Mesendoderm (in vitro differentiated cells): ENCODE data around the gene CEACAM20.
"Not testable (repeated sequence)": the region's sequence is repeated elsewhere in the genome, so short reads cannot be mapped to it uniquely, and the experiment has no call there.

Experiments
- DNase-seq: peaks from one replicate; pipeline ENCODE4 v3.0.0; 2013
- H2AK5ac ChIP-seq: 2 replicates; pipeline ENCODE4 v1.6.1; 2013; ENCODE audit warnings: low read length, inconsistent platforms
- H2BK120ac ChIP-seq: 2 replicates; pipeline ENCODE4 v1.6.1; 2013; ENCODE audit warnings: low read depth, mild to moderate bottlenecking, low read length, moderate library complexity, mixed read lengths
- H2BK15ac ChIP-seq: replicated peaks from 2 replicates; pipeline ENCODE4 v1.6.1; 2013; ENCODE audit warnings: low read depth, mild to moderate bottlenecking, moderate library complexity
- H2BK5ac ChIP-seq: 2 replicates; pipeline ENCODE4 v1.6.1; 2013; ENCODE audit warnings: low read length, inconsistent platforms
- H3K18ac ChIP-seq: 2 replicates; pipeline ENCODE4 v1.6.1; 2013; ENCODE audit warnings: mild to moderate bottlenecking, low read length, mixed read lengths
- H3K23ac ChIP-seq: one replicate; pipeline ENCODE4 v1.6.1; 2013; ENCODE audit warnings: low read length
- H3K27ac ChIP-seq: 2 replicates; pipeline ENCODE4 v1.5.1; 2013; ENCODE audit warnings: low read depth, mild to moderate bottlenecking, inconsistent platforms, low read length, moderate library complexity
- H3K27me3 ChIP-seq: 2 replicates; pipeline ENCODE4 v1.6.1; 2013; ENCODE audit warnings: low read length, control low read depth, mild to moderate bottlenecking, inconsistent platforms; ENCODE audit not compliant: insufficient read depth, poor library complexity
- H3K36me3 ChIP-seq: 2 replicates; pipeline ENCODE4 v1.6.1; 2013; ENCODE audit warnings: low read length, inconsistent platforms; ENCODE audit not compliant: control insufficient read depth, insufficient read depth
- H3K4ac ChIP-seq: one replicate; pipeline ENCODE4 v1.6.1; 2013; ENCODE audit warnings: low read depth, mild to moderate bottlenecking, low read length, moderate library complexity
- H3K4me1 ChIP-seq: 2 replicates; pipeline ENCODE4 v1.6.1; 2013; ENCODE audit warnings: low read depth, low read length, inconsistent platforms; ENCODE audit not compliant: control insufficient read depth
- H3K4me2 ChIP-seq: 2 replicates; pipeline ENCODE4 v1.6.1; 2013; ENCODE audit warnings: low read length
- H3K4me3 ChIP-seq: 2 replicates; pipeline ENCODE4 v1.5.1; 2013; ENCODE audit warnings: mild to moderate bottlenecking, low read length
- H3K56ac ChIP-seq: one replicate; pipeline ENCODE4 v1.6.1; 2013; ENCODE audit warnings: low read length
- H3K79me1 ChIP-seq: 2 replicates; pipeline ENCODE4 v1.6.1; 2013; ENCODE audit warnings: low read length, inconsistent platforms
- H3K79me2 ChIP-seq: 2 replicates; pipeline ENCODE4 v1.6.1; 2013; ENCODE audit warnings: mild to moderate bottlenecking, low read length; ENCODE audit not compliant: control insufficient read depth, insufficient read depth
- H3K9ac ChIP-seq: 2 replicates; pipeline ENCODE4 v1.6.1; 2013; ENCODE audit warnings: low read length, inconsistent platforms
- H4K5ac ChIP-seq: one replicate; pipeline ENCODE4 v1.6.1; 2013; ENCODE audit warnings: low read length
- H4K8ac ChIP-seq: one replicate; pipeline ENCODE4 v1.6.1; 2013; ENCODE audit warnings: low read depth, mild to moderate bottlenecking, control low read depth, low read length, moderate library complexity
- WGBS: extraction: QIAGEN DNeasy Blood & Tissue Kit; methylation state at CpG from one replicate; pipeline ENCODE4 v1.1.7; 2013; ENCODE audit warnings: low lambda C conversion rate, missing lambda C conversion rate; ENCODE audit not compliant: insufficient coverage; ENCODE audit errors: extremely low coverage; 5-methylcytosine and 5-hydroxymethylcytosine counted together

The CEACAM20 gene

DNA sequence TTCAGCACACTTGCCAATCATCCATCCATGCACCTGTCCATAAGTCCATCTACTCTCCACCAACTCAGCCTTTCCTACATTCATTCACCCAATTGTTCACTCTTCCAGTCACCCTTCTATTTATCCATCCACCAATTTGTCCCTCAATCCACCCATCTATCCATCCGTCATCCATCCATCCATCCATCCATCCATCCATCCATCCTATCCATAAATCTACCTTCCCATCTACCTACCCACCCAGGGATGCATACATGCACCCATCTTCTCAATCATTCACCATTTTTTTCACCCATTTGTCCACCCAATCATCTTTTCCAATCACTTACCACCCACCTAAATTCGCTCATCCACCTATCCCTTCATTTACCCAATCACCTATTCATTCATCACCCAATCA is 14.6 kb upstream of the CEACAM20 start:
- no peak overlapping the region for H2BK120ac ChIP-seq
- H4K8ac ChIP-seq, result no peak overlapping the region
- no peak overlapping the region for H3K4me2 ChIP-seq
- no peak overlapping the region for H2AK5ac ChIP-seq
- H3K23ac ChIP-seq, result no peak overlapping the region
- H2BK5ac ChIP-seq, result no peak overlapping the region
- H4K5ac ChIP-seq, result no peak overlapping the region
- WGBS, result 100% methylated on average over 1 of the region's 2 CpGs
- H2BK15ac ChIP-seq, result no peak overlapping the region
- no peak overlapping the region for H3K9ac ChIP-seq
- no peak overlapping the region for H3K18ac ChIP-seq
- H3K4me3 ChIP-seq, result no peak overlapping the region
- DNase-seq, result no peak
- no peaks in the 10 kb centered on the region for H3K79me1 ChIP-seq
- H3K79me2 ChIP-seq, result no peaks in the 10 kb centered on the region
- H3K4me1 ChIP-seq, result no peaks in the 10 kb centered on the region
- H3K27me3 ChIP-seq, result no peaks in the 10 kb centered on the region
- no peak overlapping the region for H3K27ac ChIP-seq
- no peaks in the 10 kb centered on the region for H3K36me3 ChIP-seq
- no peak overlapping the region for H3K56ac ChIP-seq
- H3K4ac ChIP-seq, result no peak overlapping the region

GRCh38 chr19:44542671-44543070 is 13.2 kb upstream of the CEACAM20 start:
- Histone ChIP-seq H3K79me2 (no peaks in the 10 kb centered on the region), H3K18ac (no peak overlapping the region), H2BK15ac (no peak overlapping the region), H3K79me1 (no peaks in the 10 kb centered on the region), H3K4me2 (no peak overlapping the region), H4K5ac (no peak overlapping the region), H3K27me3 (no peaks in the 10 kb centered on the region), H3K23ac (no peak overlapping the region), H2AK5ac (no peak overlapping the region), H3K4me3 (no peak overlapping the region), H2BK120ac (no peak overlapping the region), H3K36me3 (no peaks in the 10 kb centered on the region), H3K4me1 (no peaks in the 10 kb centered on the region), H3K9ac (no peak overlapping the region), H3K56ac (no peak overlapping the region), H3K4ac (no peak overlapping the region), H4K8ac (no peak overlapping the region), H3K27ac (no peak overlapping the region), H2BK5ac (no peak overlapping the region)
- no CpG with 5 or more reads among the region's 1 CpG for WGBS
- DNase-seq, result no peak

DNA sequence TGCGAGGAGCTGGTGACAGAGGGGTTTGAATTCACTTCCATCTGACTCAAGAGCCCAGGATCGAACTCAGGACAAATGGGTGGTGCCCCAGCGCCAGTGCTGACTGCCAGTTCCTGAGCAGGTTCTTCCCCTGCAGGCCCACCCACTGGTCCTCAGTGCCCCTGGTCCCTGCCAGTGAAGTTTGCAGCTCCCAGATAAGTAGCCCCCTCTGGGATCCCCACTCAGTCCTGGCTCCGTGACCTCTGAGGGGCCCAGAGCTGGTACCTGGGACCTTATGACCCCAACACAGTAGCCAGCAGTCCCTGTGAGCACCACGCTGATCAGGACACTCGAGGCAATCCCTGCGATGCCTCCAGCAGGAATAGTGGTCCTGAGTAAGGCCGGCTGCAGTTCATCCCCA is 11.3 kb upstream of the CEACAM20 start:
- no peak for DNase-seq

DNA sequence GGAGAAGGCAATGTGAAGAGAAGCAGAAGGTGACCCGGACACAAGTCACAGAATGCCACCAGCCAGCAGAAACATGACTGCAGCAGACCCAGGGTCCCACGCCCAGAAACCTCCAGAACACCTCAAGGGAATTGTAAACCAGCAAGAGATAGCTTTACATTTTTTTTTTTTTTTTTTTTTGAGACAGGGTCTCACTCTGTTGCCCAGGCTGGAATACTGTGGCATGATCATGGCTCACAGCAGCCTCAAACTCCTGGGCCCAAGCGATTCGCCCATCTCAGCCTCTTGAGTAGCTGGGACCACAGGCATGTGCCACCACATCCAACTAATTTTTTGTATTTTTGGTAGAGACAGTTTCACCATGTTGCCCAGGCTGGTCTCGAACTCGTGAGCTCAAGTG is 10.5 kb upstream of the CEACAM20 start:
- Histone ChIP-seq H3K4me2 (no peak overlapping the region), H2AK5ac (no peak overlapping the region), H3K56ac (no peak overlapping the region), H4K8ac (no peak overlapping the region), H3K27me3 (no peaks in the 10 kb centered on the region), H2BK5ac (no peak overlapping the region), H2BK15ac (no peak overlapping the region), H3K79me1 (no peaks in the 10 kb centered on the region), H4K5ac (no peak overlapping the region), H3K23ac (no peak overlapping the region), H2BK120ac (no peak overlapping the region), H3K4me1 (no peaks in the 10 kb centered on the region), H3K4ac (no peak overlapping the region), H3K18ac (no peak overlapping the region), H3K27ac (no peak overlapping the region), H3K9ac (no peak overlapping the region), H3K4me3 (no peak overlapping the region), H3K79me2 (no peaks in the 10 kb centered on the region), H3K36me3 (no peaks in the 10 kb centered on the region)
- WGBS, result no CpG with 5 or more reads among the region's 6 CpGs
- no peak for DNase-seq

More for the DNA sequence above, 11.3 kb upstream of the CEACAM20 start:
- no peak overlapping the region for H3K4me2 ChIP-seq
- no peak overlapping the region for H3K27ac ChIP-seq
- WGBS, result no CpG with 5 or more reads among the region's 8 CpGs
- no peaks in the 10 kb centered on the region for H3K27me3 ChIP-seq
- no peak overlapping the region for H2BK120ac ChIP-seq
- no peaks in the 10 kb centered on the region for H3K79me1 ChIP-seq
- H3K4ac ChIP-seq, result no peak overlapping the region
- H3K4me1 ChIP-seq, result no peaks in the 10 kb centered on the region
- H2AK5ac ChIP-seq, result no peak overlapping the region
- no peak overlapping the region for H3K56ac ChIP-seq
- H2BK15ac ChIP-seq, result no peak overlapping the region
- H4K8ac ChIP-seq, result no peak overlapping the region
- no peak overlapping the region for H3K23ac ChIP-seq
- H3K9ac ChIP-seq, result no peak overlapping the region
- H2BK5ac ChIP-seq, result no peak overlapping the region
- H4K5ac ChIP-seq, result no peak overlapping the region
- H3K4me3 ChIP-seq, result no peak overlapping the region
- no peak overlapping the region for H3K18ac ChIP-seq
- no peaks in the 10 kb centered on the region for H3K36me3 ChIP-seq
- H3K79me2 ChIP-seq, result no peaks in the 10 kb centered on the region

DNA sequence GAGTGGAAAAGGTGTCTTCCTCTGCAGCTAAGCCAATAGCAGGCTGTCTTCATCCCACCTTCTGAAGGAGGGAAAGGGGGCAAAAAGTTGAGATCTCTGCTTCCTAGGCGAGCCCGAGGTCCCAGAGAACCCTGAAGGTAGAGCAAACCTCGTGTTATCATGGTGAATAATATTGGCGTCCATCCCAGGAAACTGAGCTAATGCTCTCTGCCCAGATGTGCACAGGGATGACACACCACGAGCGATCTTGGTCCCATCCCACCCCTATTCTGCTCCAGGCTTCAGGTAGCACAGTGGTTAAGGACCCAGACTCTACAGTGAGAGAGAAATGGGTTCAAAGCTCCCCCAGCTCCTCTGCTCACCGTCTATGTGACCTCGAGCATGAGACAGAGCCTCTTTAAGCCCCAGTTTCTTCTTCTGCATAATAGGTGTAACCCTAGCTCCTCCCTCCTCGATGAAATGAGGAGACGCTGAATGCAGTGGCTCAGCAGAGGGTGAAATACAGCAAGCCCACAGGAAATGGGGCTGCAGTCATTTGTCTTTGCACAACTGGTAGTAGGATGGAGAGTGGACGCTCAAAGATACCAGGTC is 9.9 kb upstream of the CEACAM20 start:
- Histone ChIP-seq H2BK15ac (no peak overlapping the region), H2AK5ac (no peak overlapping the region), H4K8ac (no peak overlapping the region), H2BK120ac (no peak overlapping the region), H3K4me2 (no peak overlapping the region), H3K27ac (no peak overlapping the region), H3K79me2 (no peaks in the 10 kb centered on the region), H3K4me3 (no peak overlapping the region), H3K4me1 (no peaks in the 10 kb centered on the region), H3K9ac (no peak overlapping the region), H3K27me3 (no peaks in the 10 kb centered on the region), H3K18ac (no peak overlapping the region), H3K56ac (no peak overlapping the region), H3K4ac (no peak overlapping the region), H3K36me3 (no peaks in the 10 kb centered on the region), H2BK5ac (no peak overlapping the region), H3K23ac (no peak overlapping the region), H4K5ac (no peak overlapping the region), H3K79me1 (no peaks in the 10 kb centered on the region)
- WGBS, result no CpG with 5 or more reads among the region's 11 CpGs
- DNase-seq, result no peak

GRCh38 chr19:44535361-44535760 is 5.9 kb upstream of the CEACAM20 start:
- H4K8ac ChIP-seq, H3K79me1 ChIP-seq, H3K27ac ChIP-seq, H3K4me1 ChIP-seq, H3K27me3 ChIP-seq, H2BK5ac ChIP-seq, DNase-seq, H4K5ac ChIP-seq, H2BK15ac ChIP-seq, H3K9ac ChIP-seq, H3K4ac ChIP-seq, H2BK120ac ChIP-seq, H3K23ac ChIP-seq, H3K4me2 ChIP-seq, H2AK5ac ChIP-seq, H3K18ac ChIP-seq, H3K79me2 ChIP-seq, H3K36me3 ChIP-seq, H3K56ac ChIP-seq, H3K4me3 ChIP-seq: not testable (repeated sequence)
- WGBS, result no CpG with 5 or more reads among the region's 3 CpGs
